PFSK-1 (cell line): ENCODE data around the gene L3MBTL1. TPM values are rescaled to one million over a fixed set of nuclear protein-coding genes. Genes with fewer than 3 reads are reported as not detected.

ENCODE experiments used
- FOXP2 ChIP-seq: optimal IDR thresholded peaks from 2 replicates; pipeline ENCODE3; 2011; ENCODE audit warnings: borderline replicate concordance, control low read depth, inconsistent platforms; ENCODE audit not compliant: insufficient read depth; ENCODE audit errors: extremely low read length, extremely low read depth
- POLR2AphosphoS5 ChIP-seq: IDR thresholded peaks from 2 replicates; pipeline ENCODE4 v1.6.1; 2012; ENCODE audit warnings: low read depth, mild to moderate bottlenecking, control low read depth, low read length, moderate library complexity
- REST ChIP-seq, 2 experiments: IDR thresholded peaks; 2 replicates each; pipeline versions ENCODE4 v1.6.1 to v1.8.0; 2011 to 2012; ENCODE audit warnings: low read depth in 2 of 2, low read length in 2 of 2, control low read depth in 1 of 2, inconsistent platforms in 1 of 2, mild to moderate bottlenecking in 1 of 2, moderate library complexity in 1 of 2; ENCODE audit not compliant: insufficient read depth in 1 of 2
- SIN3A ChIP-seq: IDR thresholded peaks from 2 replicates; pipeline ENCODE4 v1.6.1; 2012; ENCODE audit warnings: mild to moderate bottlenecking, low read length, moderate library complexity, borderline replicate concordance; ENCODE audit not compliant: insufficient read depth
- TAF1 ChIP-seq: IDR thresholded peaks from 2 replicates; pipeline ENCODE4 v1.6.1; 2012; ENCODE audit warnings: low read length, control low read depth, borderline replicate concordance; ENCODE audit not compliant: insufficient read depth
- polyA plus RNA-seq: library from polyadenylated mRNA; unstranded; fragments of >200 nt; gene quantifications from one replicate; pipeline ENCODE4 v1.2.1, GENCODE V29; 2012; ENCODE audit warnings: low read depth, missing spikeins; ENCODE audit not compliant: insufficient read length

Gene L3MBTL1
- polyA plus RNA-seq: 0.11 TPM

- no peak for TF ChIP-seq FOXP2
- no peak for TF ChIP-seq SIN3A
- TF ChIP-seq REST (IDR thresholded peaks at IDR 0.05; ENCODE audit: insufficient read depth in 1 of 2, low read depth in 2 of 2, low read length in 2 of 2): no peak
- no peak for TF ChIP-seq POLR2AphosphoS5
- no peak for TF ChIP-seq TAF1
These were observed at the start of gene L3MBTL1 for GRCh38 chr20:43507150-43508080. Gene L3MBTL1 (plus strand): TSS chr20:43507697. CDS start chr20:43513504, 5,807 bp downstream.

GRCh38 chr20:43458422-43458924 lies 49.0 kb upstream of the L3MBTL1 start:
- TF ChIP-seq TAF1: no peak
- TF ChIP-seq SIN3A: no peak
- no peak for TF ChIP-seq POLR2AphosphoS5
- TF ChIP-seq REST (IDR thresholded peaks at IDR 0.05; ENCODE audit: insufficient read depth in 1 of 2, low read depth in 2 of 2, low read length in 2 of 2): no peak
- no peak for TF ChIP-seq FOXP2

GRCh38 chr20:43459022-43459942 lies 48.2 kb upstream of the L3MBTL1 start:
- no peak for TF ChIP-seq POLR2AphosphoS5
- no peak for TF ChIP-seq REST (IDR thresholded peaks at IDR 0.05; ENCODE audit: insufficient read depth in 1 of 2, low read depth in 2 of 2, low read length in 2 of 2)
- no peak for TF ChIP-seq SIN3A
- no peak for TF ChIP-seq TAF1
- TF ChIP-seq FOXP2: no peak

GRCh38 chr20:43460172-43460829 lies 47.2 kb upstream of the L3MBTL1 start:
- TF ChIP-seq SIN3A (no peak), REST (IDR thresholded peaks at IDR 0.05; ENCODE audit: insufficient read depth in 1 of 2, low read depth in 2 of 2, low read length in 2 of 2) (no peak), TAF1 (no peak), FOXP2 (no peak), POLR2AphosphoS5 (no peak)
